Nephron (organoid): ENCODE data around the gene NSUN2.

ENCODE experiments used
- H3K27ac Mint-ChIP-seq, 3 experiments: 2 replicates each; pipeline ENCODE4 v1.8.0; 2020; ENCODE audit warnings: mixed read lengths in 3 of 3, mild to moderate bottlenecking in 2 of 3, moderate library complexity in 1 of 3
- H3K27me3 Mint-ChIP-seq: 2 replicates; pipeline ENCODE4 v1.8.0; 2021; ENCODE audit warnings: low read depth, mild to moderate bottlenecking, moderate library complexity, mixed read lengths
- H3K36me3 Mint-ChIP-seq: 2 replicates; pipeline ENCODE4 v1.8.0; 2020; ENCODE audit warnings: low read depth, mixed read lengths
- H3K4me1 Mint-ChIP-seq: 2 replicates; pipeline ENCODE4 v1.8.0; 2020; ENCODE audit warnings: mixed read lengths
- H3K4me3 Mint-ChIP-seq, 3 experiments: 2 replicates each; pipeline ENCODE4 v1.8.0; 2020; ENCODE audit warnings: mild to moderate bottlenecking in 3 of 3, mixed read lengths in 3 of 3, moderate library complexity in 2 of 3
- H3K9me3 Mint-ChIP-seq: 2 replicates; pipeline ENCODE4 v1.8.0; 2020; ENCODE audit warnings: mixed read lengths
- CTCF ChIP-seq, 3 experiments: fragments of 200-600 bp; sonication (generic); IDR thresholded peaks; one replicate each; pipeline ENCODE4 v1.5.0; 2021; ENCODE audit warnings: antibody characterized with exemption in 3 of 3; ENCODE audit not compliant: unreplicated experiment in 3 of 3

Gene NSUN2

GRCh38 chr5:6623228-6623627, 9.6 kb downstream of the NSUN2 start:
- no peak overlapping the region for H3K4me3 Mint-ChIP-seq
- H3K27ac Mint-ChIP-seq = no peak overlapping the region
- H3K36me3 Mint-ChIP-seq = peaks cover 70% of the 10 kb centered on the region
- H3K4me1 Mint-ChIP-seq = no peaks in the 10 kb centered on the region
- no peaks in the 10 kb centered on the region for H3K9me3 Mint-ChIP-seq
- TF ChIP-seq CTCF (IDR thresholded peaks at IDR 0.05; ENCODE audit: unreplicated experiment in 3 of 3) = no peak
- H3K27me3 Mint-ChIP-seq = no peaks in the 10 kb centered on the region

- TF ChIP-seq CTCF (IDR thresholded peaks at IDR 0.05; ENCODE audit: unreplicated experiment in 3 of 3) = no peak
- Mint-ChIP-seq H3K4me1 (peaks cover 4% of the 10 kb centered on the region), H3K27me3 (no peaks in the 10 kb centered on the region), H3K27ac (no peak overlapping the region), H3K4me3 (no peak overlapping the region), H3K36me3 (peaks cover 75% of the 10 kb centered on the region), H3K9me3 (no peaks in the 10 kb centered on the region)
These were observed 16.2 kb downstream of the NSUN2 start for GRCh38 chr5:6616632-6617031.

- H3K27me3 Mint-ChIP-seq = no peaks in the 10 kb centered on the region
- H3K4me3 Mint-ChIP-seq = no peak overlapping the region
- no peak for TF ChIP-seq CTCF (IDR thresholded peaks at IDR 0.05; ENCODE audit: unreplicated experiment in 3 of 3)
- peaks cover 72% of the 10 kb centered on the region for H3K36me3 Mint-ChIP-seq
- H3K4me1 Mint-ChIP-seq = peaks cover 4% of the 10 kb centered on the region
- H3K9me3 Mint-ChIP-seq = no peaks in the 10 kb centered on the region
- no peak overlapping the region for H3K27ac Mint-ChIP-seq
These were observed 17.6 kb downstream of the NSUN2 start for GRCh38 chr5:6615034-6615815.

DNA sequence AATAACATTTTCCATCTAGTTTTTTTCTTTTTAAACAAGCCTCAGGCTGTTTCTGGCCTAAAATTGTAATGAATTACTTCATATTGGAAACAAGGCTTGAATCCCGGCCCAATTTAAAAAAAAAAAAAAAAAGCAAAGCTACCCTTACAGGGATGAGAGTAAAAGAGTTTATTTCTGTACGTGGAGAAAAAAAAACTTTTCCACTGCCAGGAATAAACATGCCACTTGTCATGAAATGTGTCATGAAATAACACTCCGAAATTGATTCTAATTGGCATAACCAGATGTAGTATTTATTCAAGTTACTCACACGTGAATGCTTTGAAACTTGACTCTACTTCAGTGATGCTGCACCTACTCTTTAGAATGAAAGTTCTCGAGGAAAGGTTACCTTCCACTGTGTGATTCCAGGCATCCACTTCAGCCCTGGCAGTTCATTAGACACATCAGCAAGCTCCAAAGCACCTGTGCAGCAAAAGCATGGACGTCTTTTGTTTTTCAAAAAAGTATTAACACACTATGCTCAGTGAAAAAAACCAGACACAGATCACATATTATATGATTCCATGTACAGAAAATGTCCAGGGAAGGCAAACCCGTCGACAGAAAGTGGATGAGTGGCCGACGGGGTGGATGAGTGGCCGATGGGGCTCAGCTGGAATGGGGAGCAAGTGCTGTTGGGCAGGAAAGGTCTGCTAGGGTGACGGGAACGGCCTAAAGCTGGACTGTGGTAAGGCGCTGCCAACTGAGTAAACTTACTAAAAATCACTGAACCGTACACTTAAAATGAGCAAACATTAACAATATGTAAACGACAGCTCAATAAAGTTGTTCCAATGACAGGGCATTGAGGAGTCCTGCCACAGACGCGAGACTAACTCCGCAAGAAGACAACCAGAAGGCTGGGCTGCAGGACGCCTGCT, 21.2 kb downstream of the NSUN2 start:
- Mint-ChIP-seq H3K27me3 (no peaks in the 10 kb centered on the region), H3K36me3 (peaks cover 82% of the 10 kb centered on the region), H3K27ac (no peak overlapping the region), H3K9me3 (no peaks in the 10 kb centered on the region), H3K4me1 (peaks cover 4% of the 10 kb centered on the region), H3K4me3 (no peak overlapping the region)
- TF ChIP-seq CTCF (IDR thresholded peaks at IDR 0.05; ENCODE audit: unreplicated experiment in 3 of 3) = no peak

DNA sequence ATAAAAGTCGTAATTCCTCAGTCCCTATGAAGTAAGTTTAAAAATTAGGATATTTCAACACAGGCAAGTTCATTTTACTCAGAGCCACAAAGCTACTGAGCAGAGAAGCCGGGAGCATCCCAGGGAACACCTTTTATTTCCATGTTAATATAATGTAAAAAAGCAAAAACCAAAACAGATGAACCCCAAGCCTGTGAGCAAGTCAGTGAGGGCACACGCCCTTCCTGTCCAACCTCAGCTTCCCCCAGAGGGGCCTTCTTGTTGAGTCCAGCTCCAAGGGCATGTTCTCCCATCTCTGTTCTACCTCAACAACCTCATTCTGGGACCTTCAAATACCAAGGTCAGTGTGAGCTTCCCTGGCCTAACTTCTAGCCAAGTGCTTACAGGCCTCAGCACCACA, 24.8 kb downstream of the NSUN2 start:
- Mint-ChIP-seq H3K27me3 (no peaks in the 10 kb centered on the region), H3K27ac (no peak overlapping the region), H3K36me3 (peaks cover 77% of the 10 kb centered on the region), H3K4me1 (no peaks in the 10 kb centered on the region), H3K4me3 (no peak overlapping the region), H3K9me3 (no peaks in the 10 kb centered on the region)
- no peak for TF ChIP-seq CTCF (IDR thresholded peaks at IDR 0.05; ENCODE audit: unreplicated experiment in 3 of 3)
